Raji (cell line): Measurements from ENCODE around the gene DNAH8.
A peak's percentile ranks its signal among the peaks of the same experiment; 100 is the strongest.

ENCODE experiments used
- POLR2A ChIP-seq: IDR thresholded peaks from 2 replicates; pipeline ENCODE4 v1.6.1; 2011; ENCODE audit warnings: low read depth, low read length, control low read depth; ENCODE audit not compliant: insufficient read depth

The DNAH8 gene

DNA sequence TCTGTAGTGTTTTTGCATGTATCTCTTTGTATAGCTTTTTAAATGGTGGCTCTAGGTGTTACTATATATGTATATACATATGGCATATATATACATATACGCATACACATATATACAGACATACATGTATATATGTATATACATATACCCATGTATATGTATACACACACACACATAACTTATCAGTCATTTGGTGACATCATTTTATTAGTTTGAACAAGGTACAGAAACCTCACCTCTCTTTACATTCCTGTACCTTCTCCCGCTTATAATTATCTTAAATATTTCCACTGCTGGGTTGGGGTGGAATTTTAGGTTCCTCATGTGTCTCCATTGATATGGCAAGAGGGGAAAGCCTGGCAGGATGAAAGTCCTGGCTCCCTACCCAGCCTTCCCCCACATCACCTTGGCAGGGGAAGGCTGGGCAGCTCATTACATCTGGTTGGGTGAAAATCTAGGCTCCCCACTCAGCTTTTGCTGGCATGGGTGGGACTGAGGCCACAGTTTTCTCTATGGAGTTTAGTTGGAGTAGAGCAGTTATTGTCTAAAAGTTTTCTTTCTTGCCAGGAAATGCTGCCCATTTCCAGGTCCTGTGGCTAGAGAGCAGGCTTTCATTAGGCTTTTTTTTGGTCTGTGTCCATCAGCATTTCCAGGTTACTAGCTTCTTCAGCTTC is 19.7 kb upstream of the DNAH8 start:
- no peak for TF ChIP-seq POLR2A

GRCh38 chr6:38695933-38696332 is 19.2 kb upstream of the DNAH8 start:
- no peak for TF ChIP-seq POLR2A

DNA sequence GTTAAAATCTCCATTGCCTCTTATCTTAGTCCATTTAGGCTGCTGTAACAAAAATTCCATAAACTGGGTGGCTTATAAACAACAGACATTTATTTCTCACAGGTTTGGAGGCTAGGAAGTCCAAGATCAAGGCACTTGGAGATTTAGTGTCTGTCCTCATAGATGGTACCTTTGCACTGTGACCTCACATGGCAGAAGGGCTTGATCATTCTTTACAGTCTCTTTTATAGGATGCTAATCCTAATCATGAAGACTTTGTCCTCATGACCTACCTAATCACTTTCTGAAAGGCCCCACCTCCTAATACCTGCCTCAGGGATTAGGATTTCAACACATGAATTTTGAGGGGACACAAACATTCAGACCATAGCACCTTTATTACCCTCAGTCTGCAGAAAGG is 18.8 kb upstream of the DNAH8 start:
- TF ChIP-seq POLR2A = no peak

DNA sequence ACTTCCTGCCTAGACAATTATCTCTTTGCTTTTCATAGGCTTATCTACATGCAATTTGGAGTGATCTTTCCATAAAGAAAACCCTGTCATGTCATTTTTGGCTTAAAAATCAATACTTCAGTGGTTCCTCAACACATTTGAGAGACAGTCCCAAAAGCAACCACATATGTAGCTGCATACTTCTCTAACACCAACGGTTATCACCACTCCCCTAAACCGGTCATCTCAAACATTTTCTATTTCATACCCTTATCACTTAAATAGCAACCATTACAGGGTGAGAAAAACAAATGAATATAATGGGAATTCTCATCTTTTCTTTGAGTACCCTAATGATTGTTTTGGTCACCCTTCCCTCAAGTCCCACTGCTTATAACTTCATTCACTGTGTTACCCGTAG is 17.3 kb upstream of the DNAH8 start:
- TF ChIP-seq POLR2A = no peak

GRCh38 chr6:38701551-38701950 is 13.6 kb upstream of the DNAH8 start:
- TF ChIP-seq POLR2A = no peak

GRCh38 chr6:38702558-38703397 is 12.3 kb upstream of the DNAH8 start, which contains the start of gene GLO1:
Gene GLO1, minus strand, starts transcription at chr6:38703145. Its CDS starts 91 bp downstream, at chr6:38703054.
- peak; percentile 97 for TF ChIP-seq POLR2A

DNA sequence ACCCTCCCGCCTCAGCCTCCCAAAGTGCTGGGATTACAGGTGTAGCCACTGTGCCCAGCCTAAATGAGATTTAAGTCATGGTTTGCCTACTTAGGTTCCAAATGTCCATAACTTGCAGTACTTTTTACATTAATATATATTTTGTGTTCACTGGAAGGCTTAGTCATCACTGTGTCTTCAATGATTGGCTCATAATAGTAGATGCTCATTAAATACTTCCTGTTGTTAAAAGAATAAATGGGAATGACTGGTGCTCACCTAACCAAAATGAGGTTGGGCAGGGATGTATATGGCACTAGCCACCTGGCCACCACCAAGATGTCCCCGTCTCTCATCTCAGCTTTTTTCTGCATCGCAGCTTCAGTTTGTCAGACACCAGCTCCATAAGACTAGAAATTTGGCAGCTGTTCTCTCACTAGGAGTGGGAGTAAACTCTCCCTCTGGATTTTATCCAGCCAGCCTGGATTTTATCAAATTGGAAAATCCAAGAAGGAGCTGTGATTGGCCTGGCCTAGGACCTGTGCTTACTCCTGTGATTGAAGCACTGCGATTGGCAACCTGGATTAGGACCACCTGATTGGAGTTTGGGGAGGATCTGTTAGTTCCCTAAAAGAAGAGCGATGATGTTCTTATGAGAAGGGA is 11.0 kb upstream of the DNAH8 start:
- TF ChIP-seq POLR2A = no peak

DNA sequence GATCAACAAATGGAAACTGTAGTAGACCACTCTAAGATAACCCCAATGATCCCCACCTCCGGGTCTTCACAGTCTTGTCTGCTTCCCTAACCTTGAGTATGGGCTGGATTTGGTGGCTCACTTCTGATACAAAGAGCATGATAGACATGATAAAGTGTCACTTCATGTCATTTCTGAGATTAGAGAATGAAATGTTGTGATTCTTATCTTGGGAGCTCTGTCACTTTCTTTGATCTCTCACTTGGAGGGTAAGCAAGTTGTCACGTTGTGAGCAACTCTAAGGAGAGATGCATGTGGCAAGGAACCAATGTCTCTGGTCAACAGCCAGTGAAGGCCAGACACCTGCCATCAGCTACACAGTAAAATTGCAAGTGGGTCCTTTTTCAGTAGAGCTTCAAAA is 9.2 kb upstream of the DNAH8 start:
- TF ChIP-seq POLR2A = no peak

GRCh38 chr6:38708496-38708895 is 6.6 kb upstream of the DNAH8 start:
- TF ChIP-seq POLR2A = no peak

GRCh38 chr6:38713812-38714211 is 1.3 kb upstream of the DNAH8 start:
- TF ChIP-seq POLR2A = no peak

DNA sequence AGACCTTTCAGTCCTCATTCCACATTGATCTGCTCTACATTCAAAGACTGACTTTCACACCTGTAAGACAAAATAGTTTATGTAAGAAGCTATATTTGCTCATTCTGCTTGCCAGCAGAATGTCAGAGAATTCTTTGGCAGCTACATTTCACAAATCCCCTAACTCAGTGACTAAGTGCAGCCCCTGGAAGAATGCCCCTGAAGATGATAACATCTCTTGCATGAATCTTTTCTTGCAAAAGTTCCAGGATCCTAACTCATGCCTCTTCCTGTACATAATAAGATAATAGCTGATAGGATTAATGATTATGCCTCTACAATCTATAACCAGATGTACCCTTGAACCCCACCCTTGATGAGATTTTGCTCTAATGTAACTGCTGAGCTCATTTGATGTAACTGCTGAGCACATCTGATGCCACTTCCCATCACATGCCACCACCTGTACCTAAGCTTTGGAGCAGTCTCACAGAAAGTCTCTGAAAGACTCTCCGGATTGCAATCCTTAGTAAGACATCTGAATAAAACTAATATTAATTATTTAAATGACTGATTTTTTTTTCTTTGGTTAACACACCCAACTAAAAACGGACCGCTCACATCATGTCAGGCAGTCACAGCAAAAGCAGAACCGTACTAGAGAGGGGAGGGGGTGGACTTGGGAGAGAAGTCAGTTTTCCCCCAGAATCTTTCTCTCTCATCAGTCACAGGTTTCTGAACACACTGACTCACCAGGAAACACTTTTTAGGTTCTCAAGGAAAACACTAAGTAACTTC is 684 bp upstream of the DNAH8 start:
- no peak for TF ChIP-seq POLR2A

GRCh38 chr6:38716825-38717224 is 1.7 kb downstream of the DNAH8 start:
- TF ChIP-seq POLR2A = no peak

GRCh38 chr6:38719358-38719757 is 4.2 kb downstream of the DNAH8 start:
- no peak for TF ChIP-seq POLR2A

DNA sequence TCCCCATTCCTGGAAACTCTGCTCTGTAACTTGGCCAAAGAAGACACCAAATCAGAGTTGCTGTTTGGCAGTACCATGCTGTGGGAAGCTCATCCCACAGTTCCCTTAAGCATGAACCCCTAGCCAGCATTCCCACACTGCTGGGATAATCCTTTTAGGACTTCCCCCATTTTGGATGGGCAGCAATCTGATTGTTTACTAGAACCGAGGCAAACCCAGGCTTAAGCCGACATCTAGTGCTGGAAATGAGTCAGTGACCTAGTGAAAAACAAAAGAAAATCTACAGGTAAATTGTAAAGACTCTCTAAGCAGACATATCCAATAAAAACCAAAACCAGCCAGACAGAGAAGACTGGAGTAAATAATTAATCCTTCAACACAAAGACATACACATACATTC is 5.2 kb downstream of the DNAH8 start:
- TF ChIP-seq POLR2A = no peak

DNA sequence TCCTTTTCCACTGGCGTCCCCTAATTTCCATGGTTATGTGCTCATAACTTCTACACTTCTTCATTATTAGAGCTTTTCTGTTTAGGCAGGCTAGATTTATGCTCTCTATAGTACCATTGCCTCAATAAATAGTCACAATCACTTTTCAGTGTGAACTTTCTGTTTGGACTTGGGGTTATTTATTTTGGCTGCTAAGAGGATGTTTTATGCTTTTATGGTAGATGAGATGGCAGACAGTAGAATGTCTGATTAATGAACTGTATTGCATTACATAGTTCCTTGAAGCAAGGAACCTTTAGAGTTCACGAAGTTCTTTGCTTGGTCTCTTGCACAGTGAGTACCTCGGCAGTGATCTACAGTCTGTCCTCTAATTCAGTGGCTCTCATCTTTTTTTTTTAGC is 6.9 kb downstream of the DNAH8 start:
- TF ChIP-seq POLR2A = no peak
